K562 (cell line): ENCODE results near the gene NEDD4L. TPM values are rescaled to one million over a fixed set of nuclear protein-coding genes. Genes with fewer than 3 reads are reported as not detected.

ENCODE experiments used
- ATAC-seq: fragments of 200-7000 bp; cut with Tn5 transposase; 3 replicates; pipeline ENCODE4 v1.9.1; 2020; ENCODE audit warnings: moderate library complexity
- BruUV-seq: library from RNA; stranded (reverse); fragments of 400-500 nt; replicated peaks from 2 replicates; lab custom pipeline; 2021; lab: Mats Ljungman, UMichigan
- CTCF ChIA-PET: fragments of 300-600 bp; formaldehyde crosslinking; extraction: SDS; loops from one replicate; lab custom pipeline; 2021; ENCODE audit warnings: low intra/inter-chr PET ratio; lab: Yijun Ruan, JAX
- POLR2A ChIA-PET: fragments of 300-600, 350-650 bp; sonication (Branson Sonifier 250); formaldehyde crosslinking; extraction: SDS; loops from one replicate; lab custom pipeline; 2021; ENCODE audit warnings: antibody characterized with exemption, inconsistent platforms; lab: Yijun Ruan, JAX
- DNase-seq, 4 experiments: peaks; one replicate each; pipeline versions ENCODE4 v3.0.0 to v3.0.0-alpha.2; 2011 to 2018; ENCODE audit warnings: low spot score in 3 of 4, mixed read lengths in 3 of 4; ENCODE audit errors: extremely low read depth in 1 of 4
- FAIRE-seq: peaks from 2 replicates; lab custom pipeline; 2011; peaks lifted over from hg19 to GRCh38; lab: Jason Lieb, UNC
- H2AFZ ChIP-seq: 2 replicates; pipeline ENCODE4 v1.6.0; 2011; ENCODE audit warnings: low read depth, low read length, control low read depth, inconsistent platforms
- H3K27ac ChIP-seq: fragments of 200-600 bp; 3 replicates; pipeline ENCODE4 v1.8.0; 2011; ENCODE audit warnings: low read depth, mild to moderate bottlenecking, control low read depth, inconsistent platforms, low read length, moderate library complexity, mixed read lengths; ENCODE audit errors: extremely low read depth
- H3K27me3 ChIP-seq, 2 experiments: fragments of 300-600 bp in 1 of 2; 2 replicates in 1 of 2; 3 replicates in 1 of 2; pipeline versions ENCODE4 v1.6.0 to v1.8.0; 2011; ENCODE audit warnings: inconsistent platforms in 2 of 2, low read length in 2 of 2, mild to moderate bottlenecking in 1 of 2, mixed read lengths in 1 of 2, moderate library complexity in 1 of 2; ENCODE audit not compliant: control insufficient read depth in 2 of 2, insufficient read depth in 2 of 2
- H3K36me3 ChIP-seq: fragments of 300-600 bp; 3 replicates; pipeline ENCODE4 v1.8.0; 2011; ENCODE audit warnings: mild to moderate bottlenecking, low read length, inconsistent platforms; ENCODE audit not compliant: control insufficient read depth, insufficient read depth
- H3K4me1 ChIP-seq, 2 experiments: fragments of 200-600 bp in 1 of 2; replicated peaks in 1 of 2; 2 replicates in 1 of 2; 3 replicates in 1 of 2; pipeline versions ENCODE4 v1.5.1 to v1.8.0; 2011; ENCODE audit warnings: inconsistent platforms in 2 of 2, low read length in 2 of 2, mild to moderate bottlenecking in 1 of 2, mixed read lengths in 1 of 2, moderate library complexity in 1 of 2; ENCODE audit not compliant: control insufficient read depth in 2 of 2, insufficient read depth in 2 of 2
- H3K4me2 ChIP-seq: 2 replicates; pipeline ENCODE4 v1.6.1; 2011; ENCODE audit warnings: low read length, control low read depth, inconsistent platforms, mixed read lengths; ENCODE audit not compliant: insufficient read depth
- H3K4me3 ChIP-seq: fragments of 200-600 bp; sonication (generic), shearing (Covaris generic); 2 replicates; pipeline ENCODE4 v1.5.1; 2016; ENCODE audit warnings: control low read depth, inconsistent platforms
- H3K79me2 ChIP-seq: fragments of 200-600 bp; 3 replicates; pipeline ENCODE4 v1.8.0; 2011; ENCODE audit warnings: low read length, inconsistent platforms; ENCODE audit not compliant: control insufficient read depth, insufficient read depth
- H3K9ac ChIP-seq, 2 experiments: 2 replicates each; pipeline versions ENCODE4 v1.6.0 to v1.6.1; 2011; ENCODE audit warnings: low read depth in 2 of 2, low read length in 2 of 2, control low read depth in 1 of 2, inconsistent platforms in 1 of 2, mild to moderate bottlenecking in 1 of 2, mixed read lengths in 1 of 2; ENCODE audit not compliant: insufficient read depth in 1 of 2
- H3K9me1 ChIP-seq: one replicate; pipeline ENCODE4 v1.6.0; 2011; ENCODE audit warnings: inconsistent platforms, mild to moderate bottlenecking, low read length, moderate library complexity; ENCODE audit not compliant: control insufficient read depth, insufficient read depth
- H3K9me3 ChIP-seq: replicated peaks from 2 replicates; pipeline ENCODE4 v1.5.1; 2011; ENCODE audit warnings: low read depth, low read length, inconsistent platforms; ENCODE audit not compliant: control insufficient read depth, insufficient read depth
- H4K20me1 ChIP-seq: replicated peaks from 2 replicates; pipeline ENCODE4 v1.6.1; 2011; ENCODE audit warnings: low read length, inconsistent platforms, mixed read lengths; ENCODE audit not compliant: control insufficient read depth, insufficient read depth
- CHD2 ChIP-seq: IDR thresholded peaks from 2 replicates; pipeline ENCODE4 v1.6.1; 2011; ENCODE audit warnings: low read depth, low read length
- EHMT2 ChIP-seq: fragments of 450-650 bp; IDR thresholded peaks from 2 replicates; pipeline ENCODE4 v1.6.1; 2018; ENCODE audit warnings: antibody characterized with exemption
- HNRNPH1 ChIP-seq: fragments of 200-400 bp; formaldehyde crosslinking; optimal IDR thresholded peaks from 2 replicates; pipeline ENCODE3; 2017; ENCODE audit warnings: low read depth, mild to moderate bottlenecking, low read length, moderate library complexity
- PHTF2 ChIP-seq: fragments of 250-450 bp; sonication (Bioruptor Pico); IDR thresholded peaks from 2 replicates; pipeline ENCODE4 v1.5.0; 2021; ENCODE audit warnings: mild to moderate bottlenecking
- TAF15 ChIP-seq: fragments of 200-400 bp; formaldehyde crosslinking; IDR thresholded peaks from 2 replicates; pipeline ENCODE4 v1.6.1; 2017; ENCODE audit warnings: mild to moderate bottlenecking, low read depth, low read length, moderate library complexity
- ZNF764 ChIP-seq: fragments of 250-450 bp; sonication (Bioruptor Pico); IDR thresholded peaks from 2 replicates; pipeline ENCODE4 v1.4.0; 2020; ENCODE audit warnings: low read depth, mild to moderate bottlenecking, moderate library complexity
- WGBS: fragments of 100-300 bp; shearing (Covaris generic); methylation state at CpG from one replicate; pipeline ENCODE4 v1.1.6; 2016; ENCODE audit warnings: low coverage, mixed read lengths; ENCODE audit not compliant: insufficient coverage; ENCODE audit errors: missing lambda C conversion rate; 5-methylcytosine and 5-hydroxymethylcytosine counted together
- in situ Hi-C: fragments of 300-500 bp; cut with MboI; formaldehyde crosslinking; loops from 4 replicates; pipeline ENCODE4 v1.15.0; 2018; ENCODE audit warnings: inconsistent platforms, mixed read lengths
- intact Hi-C: fragments of 100-400 bp; cut with micrococcal nuclease; formaldehyde crosslinking; loops from 2 replicates; pipeline ENCODE4 v1.14.2; 2022
- polyA plus RNA-seq, 8 experiments: library from polyadenylated mRNA; depleted of rRNA in 4 of 8; stranded (reverse) in 5 of 8; unstranded in 3 of 8; fragments of >200 nt; fragmentation: Nextera tagmentation in 2 of 8; fragmentation: Illumina TruSeq in 1 of 8; extraction: Ambion mirVana in 2 of 8; extraction: Trizol in 1 of 8; gene quantifications; 2 replicates each; pipeline versions ENCODE4 v1.2.1 to v1.2.3, GENCODE V29; 2011 to 2014; ENCODE audit warnings: inconsistent platforms in 1 of 8, missing spikeins in 1 of 8
- total RNA-seq, 7 experiments: library from RNA; depleted of rRNA in 6 of 7; stranded (reverse); fragments of >200 nt in 6 of 7; fragmentation: Illumina TruSeq in 2 of 7; extraction: Trizol in 2 of 7; gene quantifications; 2 replicates each; pipeline versions ENCODE4 v1.2.1 to v1.2.3, GENCODE V29; 2011 to 2021; ENCODE audit warnings: low replicate concordance in 1 of 7
- TF ChIP-seq, protein P1 (sequence below): fragments of 450-650 bp; IDR thresholded peaks from 2 replicates; pipeline ENCODE4 v1.6.1; 2016
- TF ChIP-seq, protein P2 (sequence below): sonication (generic); formaldehyde crosslinking; IDR thresholded peaks from 2 replicates; pipeline ENCODE4 v1.8.0; 2022; ENCODE audit warnings: mild to moderate bottlenecking, missing genetic modification reagents

The NEDD4L gene
- total and polyA plus RNA-seq, 9 of the 15 experiments (the other 6 are each of a cell fraction or from before 2014, with no cell fraction given): 8.1 to 33.4 (median 19.9) TPM

DNA sequence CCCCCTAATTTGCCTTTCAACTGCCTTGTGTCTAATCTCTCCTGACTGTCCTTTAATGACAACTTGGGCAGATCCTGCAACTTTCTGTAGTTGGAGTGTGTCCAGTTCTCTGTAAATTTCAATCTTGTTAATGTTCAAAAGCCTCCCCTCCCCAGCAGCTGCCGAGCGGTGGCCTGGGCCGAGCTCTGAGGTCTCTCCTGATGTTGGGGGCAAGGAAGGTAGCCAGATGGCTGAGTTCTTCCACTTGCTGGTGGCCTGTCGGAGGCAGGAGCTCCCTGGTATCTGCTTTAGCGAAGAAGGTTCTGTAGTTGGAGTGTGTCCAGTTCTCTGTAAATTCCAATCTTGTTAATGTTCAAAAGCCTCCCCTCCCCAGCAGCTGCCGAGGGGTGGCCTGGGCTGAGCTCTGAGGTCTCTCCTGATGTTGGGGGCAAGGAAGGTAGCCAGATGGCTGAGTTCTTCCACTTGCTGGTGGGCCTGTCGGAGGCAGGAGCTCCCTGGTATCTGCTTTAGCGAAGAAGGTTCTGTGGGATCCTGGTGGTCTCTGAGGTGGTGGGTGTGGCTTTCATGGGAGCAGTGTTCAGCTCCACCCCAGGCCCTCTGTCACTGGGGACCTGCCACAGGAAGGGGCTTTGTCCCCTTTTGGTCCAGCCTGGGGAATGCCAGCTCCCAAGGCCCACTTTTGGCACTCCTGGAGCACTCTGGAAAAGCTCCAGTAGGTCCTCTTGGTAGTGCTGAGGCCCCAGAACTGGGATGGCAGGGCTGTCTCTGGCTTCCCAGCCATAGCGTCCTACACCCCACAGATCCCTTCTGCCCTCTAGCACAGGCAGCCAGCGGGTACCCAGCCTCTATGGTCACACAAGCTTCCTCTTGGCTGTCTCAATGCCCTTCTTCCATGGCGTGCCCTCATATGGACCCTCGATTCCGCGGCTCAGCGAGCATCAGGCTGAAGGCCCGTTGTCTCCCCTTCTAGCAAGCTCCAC is 373.0 kb downstream of the NEDD4L start:
- ATAC-seq: no peak
- no peaks in the 10 kb centered on the region for H3K36me3 ChIP-seq
- H3K79me2 ChIP-seq: no peaks in the 10 kb centered on the region
- no peaks in the 10 kb centered on the region for H3K4me1 ChIP-seq
- no peak overlapping the region for H3K27ac ChIP-seq
- intact Hi-C loops (no loop called here), in situ Hi-C loops (no loop called here)
- POLR2A ChIA-PET: interaction anchor here (0.6 kb wide), 2 partner anchors 14 to 50 kb away, joined by 3 to 4 read pairs; no protein-coding TSS in a partner anchor
- no peak overlapping the region for H3K4me2 ChIP-seq
- peaks cover 3 to 30% of the 10 kb centered on the region in 2 experiments; a peak in 3 of 5 replicates for H3K27me3 ChIP-seq
- BruUV-seq: no TSS peak
- no peaks in the 10 kb centered on the region for H4K20me1 ChIP-seq
- no peaks in the 10 kb centered on the region for H3K9me1 ChIP-seq
- no peak for FAIRE-seq
- H3K9ac ChIP-seq: no peak overlapping the region
- DNase-seq: no peak
- no peaks in the 10 kb centered on the region for H3K9me3 ChIP-seq
- TF ChIP-seq PHTF2 (no peak), EHMT2 (no peak), TAF15 (no peak), ZNF764 (CRISPR knock-in tag) (no peak), HNRNPH1 (no peak), CHD2 (no peak)
- TF ChIP-seq, protein P1, sequence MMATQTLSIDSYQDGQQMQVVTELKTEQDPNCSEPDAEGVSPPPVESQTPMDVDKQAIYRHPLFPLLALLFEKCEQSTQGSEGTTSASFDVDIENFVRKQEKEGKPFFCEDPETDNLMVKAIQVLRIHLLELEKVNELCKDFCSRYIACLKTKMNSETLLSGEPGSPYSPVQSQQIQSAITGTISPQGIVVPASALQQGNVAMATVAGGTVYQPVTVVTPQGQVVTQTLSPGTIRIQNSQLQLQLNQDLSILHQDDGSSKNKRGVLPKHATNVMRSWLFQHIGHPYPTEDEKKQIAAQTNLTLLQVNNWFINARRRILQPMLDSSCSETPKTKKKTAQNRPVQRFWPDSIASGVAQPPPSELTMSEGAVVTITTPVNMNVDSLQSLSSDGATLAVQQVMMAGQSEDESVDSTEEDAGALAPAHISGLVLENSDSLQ: no peak
- TF ChIP-seq, protein P2, sequence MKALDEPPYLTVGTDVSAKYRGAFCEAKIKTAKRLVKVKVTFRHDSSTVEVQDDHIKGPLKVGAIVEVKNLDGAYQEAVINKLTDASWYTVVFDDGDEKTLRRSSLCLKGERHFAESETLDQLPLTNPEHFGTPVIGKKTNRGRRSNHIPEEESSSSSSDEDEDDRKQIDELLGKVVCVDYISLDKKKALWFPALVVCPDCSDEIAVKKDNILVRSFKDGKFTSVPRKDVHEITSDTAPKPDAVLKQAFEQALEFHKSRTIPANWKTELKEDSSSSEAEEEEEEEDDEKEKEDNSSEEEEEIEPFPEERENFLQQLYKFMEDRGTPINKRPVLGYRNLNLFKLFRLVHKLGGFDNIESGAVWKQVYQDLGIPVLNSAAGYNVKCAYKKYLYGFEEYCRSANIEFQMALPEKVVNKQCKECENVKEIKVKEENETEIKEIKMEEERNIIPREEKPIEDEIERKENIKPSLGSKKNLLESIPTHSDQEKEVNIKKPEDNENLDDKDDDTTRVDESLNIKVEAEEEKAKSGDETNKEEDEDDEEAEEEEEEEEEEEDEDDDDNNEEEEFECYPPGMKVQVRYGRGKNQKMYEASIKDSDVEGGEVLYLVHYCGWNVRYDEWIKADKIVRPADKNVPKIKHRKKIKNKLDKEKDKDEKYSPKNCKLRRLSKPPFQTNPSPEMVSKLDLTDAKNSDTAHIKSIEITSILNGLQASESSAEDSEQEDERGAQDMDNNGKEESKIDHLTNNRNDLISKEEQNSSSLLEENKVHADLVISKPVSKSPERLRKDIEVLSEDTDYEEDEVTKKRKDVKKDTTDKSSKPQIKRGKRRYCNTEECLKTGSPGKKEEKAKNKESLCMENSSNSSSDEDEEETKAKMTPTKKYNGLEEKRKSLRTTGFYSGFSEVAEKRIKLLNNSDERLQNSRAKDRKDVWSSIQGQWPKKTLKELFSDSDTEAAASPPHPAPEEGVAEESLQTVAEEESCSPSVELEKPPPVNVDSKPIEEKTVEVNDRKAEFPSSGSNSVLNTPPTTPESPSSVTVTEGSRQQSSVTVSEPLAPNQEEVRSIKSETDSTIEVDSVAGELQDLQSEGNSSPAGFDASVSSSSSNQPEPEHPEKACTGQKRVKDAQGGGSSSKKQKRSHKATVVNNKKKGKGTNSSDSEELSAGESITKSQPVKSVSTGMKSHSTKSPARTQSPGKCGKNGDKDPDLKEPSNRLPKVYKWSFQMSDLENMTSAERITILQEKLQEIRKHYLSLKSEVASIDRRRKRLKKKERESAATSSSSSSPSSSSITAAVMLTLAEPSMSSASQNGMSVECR (CRISPR knock-in tag): no peak
- 1% methylated on average over 10 of the region's 16 CpGs for WGBS
- H3K4me3 ChIP-seq: no peak overlapping the region
- CTCF ChIA-PET: no interaction called here
- H2AFZ ChIP-seq: no peak overlapping the region
